ENCODE measurements around the gene OSTC.

DNA sequence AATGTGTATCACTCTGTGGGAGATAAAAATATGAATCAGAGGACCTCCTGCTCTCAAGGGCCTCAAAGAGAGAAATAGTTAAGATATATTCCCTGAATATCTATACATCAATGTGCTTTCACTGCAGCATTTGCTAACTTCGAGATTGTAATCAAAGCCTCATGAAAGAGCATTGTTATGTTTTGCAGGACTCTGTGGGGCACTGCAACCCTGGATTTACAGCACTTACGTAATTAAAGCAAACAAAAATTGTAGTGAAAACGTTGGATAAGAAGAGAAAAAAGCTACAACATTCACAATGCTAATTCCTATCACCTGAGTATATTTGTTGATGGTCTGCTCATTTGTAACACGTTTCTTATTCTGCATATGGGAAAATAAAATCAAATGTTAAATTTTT, 64.5 kb downstream of the OSTC start:
- TF ChIP-seq, protein P1, sequence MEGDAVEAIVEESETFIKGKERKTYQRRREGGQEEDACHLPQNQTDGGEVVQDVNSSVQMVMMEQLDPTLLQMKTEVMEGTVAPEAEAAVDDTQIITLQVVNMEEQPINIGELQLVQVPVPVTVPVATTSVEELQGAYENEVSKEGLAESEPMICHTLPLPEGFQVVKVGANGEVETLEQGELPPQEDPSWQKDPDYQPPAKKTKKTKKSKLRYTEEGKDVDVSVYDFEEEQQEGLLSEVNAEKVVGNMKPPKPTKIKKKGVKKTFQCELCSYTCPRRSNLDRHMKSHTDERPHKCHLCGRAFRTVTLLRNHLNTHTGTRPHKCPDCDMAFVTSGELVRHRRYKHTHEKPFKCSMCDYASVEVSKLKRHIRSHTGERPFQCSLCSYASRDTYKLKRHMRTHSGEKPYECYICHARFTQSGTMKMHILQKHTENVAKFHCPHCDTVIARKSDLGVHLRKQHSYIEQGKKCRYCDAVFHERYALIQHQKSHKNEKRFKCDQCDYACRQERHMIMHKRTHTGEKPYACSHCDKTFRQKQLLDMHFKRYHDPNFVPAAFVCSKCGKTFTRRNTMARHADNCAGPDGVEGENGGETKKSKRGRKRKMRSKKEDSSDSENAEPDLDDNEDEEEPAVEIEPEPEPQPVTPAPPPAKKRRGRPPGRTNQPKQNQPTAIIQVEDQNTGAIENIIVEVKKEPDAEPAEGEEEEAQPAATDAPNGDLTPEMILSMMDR (conservative IDR thresholded peaks at IDR 0.05; ENCODE audit: low read length), result no peak
- no peak for TF ChIP-seq EZH2phosphoT487 (IDR thresholded peaks at IDR 0.05; ENCODE audit: borderline replicate concordance)

All from Loucy (cell line).